Thyroid gland (tissue), 4 donors: ENCODE data around the gene GRM4. TPM values are rescaled to one million over a fixed set of nuclear protein-coding genes. Genes with fewer than 3 reads are reported as not detected.

ENCODE experiments used
- DNase-seq, 2 donors: peaks; one replicate each; pipeline ENCODE4 v3.0.0-alpha.2; 2019
- H3K27ac ChIP-seq, 3 donors: fragments of 200-600 bp; sonication (generic); 1 replicate in 2 of 3; 2 replicates in 1 of 3; pipeline ENCODE4 v1.5.1; 2016 to 2019; ENCODE audit warnings: mild to moderate bottlenecking in 1 of 3, moderate library complexity in 1 of 3
- H3K27me3 ChIP-seq: fragments of 200-600 bp; sonication (generic); one replicate; pipeline ENCODE4 v1.5.1; 2019
- H3K36me3 ChIP-seq, 2 donors: fragments of 200-600 bp; sonication (generic); one replicate each; pipeline ENCODE4 v1.5.1; 2016 to 2019
- H3K4me1 ChIP-seq, 2 donors: fragments of 200-600 bp; sonication (generic); one replicate each; pipeline ENCODE4 v1.5.1; 2017 to 2019
- H3K4me3 ChIP-seq, 3 donors: fragments of 200-600 bp; sonication (generic); replicated peaks in 1 of 3; 1 replicate in 2 of 3; 2 replicates in 1 of 3; pipeline ENCODE4 v1.5.1; 2016; ENCODE audit warnings: mild to moderate bottlenecking in 1 of 3
- H3K9me3 ChIP-seq: fragments of 200-600 bp; sonication (generic); one replicate; pipeline ENCODE4 v1.5.1; 2017
- CTCF ChIP-seq, 6 experiments: fragments of 200-600 bp in 3 of 6; fragments of 450-650 bp in 3 of 6; sonication (generic) in 3 of 6; IDR thresholded peaks; one replicate each; pipeline ENCODE4 v1.5.1; 2016 to 2019; ENCODE audit warnings: antibody characterized with exemption in 6 of 6, mild to moderate bottlenecking in 2 of 6, inconsistent platforms in 1 of 6, moderate library complexity in 1 of 6
- POLR2A ChIP-seq, 2 donors: fragments of 450-650 bp; IDR thresholded peaks; one replicate each; pipeline ENCODE4 v1.6.1; 2017; ENCODE audit warnings: antibody characterized with exemption in 2 of 2, mild to moderate bottlenecking in 2 of 2, moderate library complexity in 1 of 2
- WGBS, 2 donors: methylation state at CpG; one replicate each; pipeline ENCODE4 v1.1.5; 2017; 5-methylcytosine and 5-hydroxymethylcytosine counted together
- intact Hi-C: fragments of 100-400 bp; cut with DNase I; formaldehyde crosslinking; loops from one replicate; pipeline ENCODE4 v1.15.1; 2023
- total RNA-seq, 4 donors: library from RNA; depleted of rRNA; stranded (reverse); fragments of >200 nt; gene quantifications; one replicate each; pipeline ENCODE4 v1.2.3, GENCODE V29; 2016

Gene GRM4
- total RNA-seq, 4 donors from 2014 or later, result under 0.01 TPM; not detected in 3

GRCh38 chr6:34149831-34150400 is 4.0 kb upstream of the GRM4 start:
- WGBS, 2 donors, result 82 to 89% methylated on average over 4 of the region's 4 CpGs
- H3K36me3 ChIP-seq, result no peaks in the 10 kb centered on the region
- H3K27ac ChIP-seq, result no peak overlapping the region
- H3K9me3 ChIP-seq, result no peaks in the 10 kb centered on the region
- H3K4me3 ChIP-seq, result no peak overlapping the region
- intact Hi-C loops, result loop anchor here (5.0 to 10.0 kb wide), 2 partner anchors 93 to 565 kb away; partner anchors contain the start of gene BAK1
- peaks cover 6% of the 10 kb centered on the region for H3K27me3 ChIP-seq
- peaks cover 0 to 16% of the 10 kb centered on the region in 2 donors for H3K4me1 ChIP-seq
- no peak for TF ChIP-seq POLR2A (IDR thresholded peaks at IDR 0.05)
- no peak for TF ChIP-seq CTCF (IDR thresholded peaks at IDR 0.05)
- no peak for DNase-seq

- DNase-seq, result no peak
- Histone ChIP-seq H3K9me3 (no peaks in the 10 kb centered on the region), H3K27ac (no peak overlapping the region), H3K36me3 (no peaks in the 10 kb centered on the region), H3K4me3 (no peak overlapping the region), H3K27me3 (peaks cover 11% of the 10 kb centered on the region), H3K4me1 (peaks cover 5 to 16% of the 10 kb centered on the region in 2 donors)
- WGBS, 2 donors, result 38 to 41% methylated on average over 3 to 4 of the region's 5 CpGs
- TF ChIP-seq CTCF (IDR thresholded peaks at IDR 0.05) (no peak), POLR2A (IDR thresholded peaks at IDR 0.05) (no peak)
- intact Hi-C loops, result loop anchor here (5.0 kb wide), 1 partner anchor 92 kb away; no protein-coding TSS in a partner anchor
These were observed 3.5 kb upstream of the GRM4 start for GRCh38 chr6:34149452-34149810.

- Histone ChIP-seq H3K27ac (no peak overlapping the region), H3K4me1 (peaks cover 11 to 21% of the 10 kb centered on the region in 2 donors), H3K4me3 (no peak overlapping the region), H3K9me3 (no peaks in the 10 kb centered on the region), H3K27me3 (peaks cover 13% of the 10 kb centered on the region), H3K36me3 (no peaks in the 10 kb centered on the region)
- intact Hi-C loops, result loop anchor here (5.0 kb wide), 1 partner anchor 92 kb away; no protein-coding TSS in a partner anchor
- TF ChIP-seq POLR2A (IDR thresholded peaks at IDR 0.05) (no peak), CTCF (IDR thresholded peaks at IDR 0.05) (no peak)
- WGBS, 2 donors, result 77 to 82% methylated on average over 8 of the region's 8 CpGs
- DNase-seq, result no peak
These were observed 3.0 kb upstream of the GRM4 start for GRCh38 chr6:34148631-34149451.

DNA sequence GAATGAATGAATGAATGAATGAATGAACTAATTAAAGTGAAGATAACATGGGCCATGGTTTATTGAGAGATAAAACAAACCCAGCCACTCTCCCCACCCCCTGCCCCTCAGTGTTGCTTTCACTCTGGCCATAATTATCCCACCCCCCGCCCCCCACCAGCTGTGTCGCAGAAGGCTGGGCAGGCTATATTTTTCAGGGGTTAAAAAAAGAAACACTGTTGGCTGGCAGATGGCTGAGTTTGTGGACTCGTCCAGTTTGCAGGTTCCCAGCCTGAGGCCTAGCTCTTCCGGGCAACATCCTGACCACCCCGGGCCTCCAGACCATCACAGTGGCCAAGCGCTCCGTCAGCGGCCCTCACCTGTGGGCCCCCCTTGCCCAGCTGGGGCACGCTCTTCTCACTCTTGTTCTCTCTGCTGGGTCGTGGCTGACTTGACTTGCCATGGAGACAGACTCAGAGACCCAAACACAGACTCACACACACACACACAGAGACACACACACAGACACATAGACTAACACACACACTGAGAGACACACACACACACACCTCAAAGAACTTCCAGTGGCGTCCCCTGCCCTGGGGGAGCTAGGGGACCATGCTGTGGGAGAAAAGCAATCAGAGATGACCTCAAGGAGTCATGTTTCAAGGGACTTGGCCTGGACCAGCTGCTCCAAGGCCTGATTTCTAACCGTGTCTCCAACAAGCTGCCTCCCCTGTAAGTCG is 2.2 kb upstream of the GRM4 start:
- DNase-seq, result no peak
- intact Hi-C loops, result loop anchor here (5.0 kb wide), 1 partner anchor 91 kb away; no protein-coding TSS in a partner anchor
- H3K27ac ChIP-seq, result no peak overlapping the region
- H3K27me3 ChIP-seq, result peaks cover 20% of the 10 kb centered on the region
- no peaks in the 10 kb centered on the region for H3K36me3 ChIP-seq
- H3K9me3 ChIP-seq, result no peaks in the 10 kb centered on the region
- TF ChIP-seq CTCF (IDR thresholded peaks at IDR 0.05), result no peak
- no peak for TF ChIP-seq POLR2A (IDR thresholded peaks at IDR 0.05)
- peaks cover 13 to 27% of the 10 kb centered on the region in 2 donors for H3K4me1 ChIP-seq
- 73 to 74% methylated on average over 13 of the region's 13 CpGs for WGBS, 2 donors
- H3K4me3 ChIP-seq, result no peak overlapping the region
